Heart left ventricle (tissue), 16 donors: ENCODE measurements around the gene GLB1L. TPM values are rescaled to one million over a fixed set of nuclear protein-coding genes. Genes with fewer than 3 reads are reported as not detected.
A peak's percentile ranks its signal among the peaks of the same experiment; 100 is the strongest.

Experiments
- ATAC-seq, 4 donors: fragments of 200-7000 bp; cut with Tn5 transposase; one replicate each; pipeline ENCODE4 v1.9.1; 2020 to 2022; ENCODE audit warnings: moderate library complexity in 4 of 4, mild to moderate bottlenecking in 3 of 4, moderate number of reproducible peaks in 1 of 4
- DNase-seq, 5 donors: peaks; one replicate each; pipeline ENCODE4 v3.0.0-alpha.2; 2020
- H3K27ac ChIP-seq, 12 donors: fragments of 200-600 bp; sonication (generic) in 4 of 12; one replicate each; pipeline versions ENCODE4 v1.5.0 to v1.8.0; 2016 to 2022; ENCODE audit warnings: mild to moderate bottlenecking in 2 of 12
- H3K27me3 ChIP-seq, 9 donors: fragments of 200-600 bp; sonication (generic) in 2 of 9; one replicate each; pipeline versions ENCODE4 v1.5.1 to v1.8.0; 2016 to 2022; ENCODE audit warnings: mild to moderate bottlenecking in 3 of 9
- H3K36me3 ChIP-seq, 9 donors: fragments of 200-600 bp; sonication (generic) in 2 of 9; one replicate each; pipeline versions ENCODE4 v1.5.0 to v1.8.0; 2018 to 2022; ENCODE audit warnings: mild to moderate bottlenecking in 2 of 9
- H3K4me1 ChIP-seq, 12 donors: fragments of 200-600 bp; sonication (generic) in 4 of 12; one replicate each; pipeline versions ENCODE4 v1.5.0 to v1.8.0; 2016 to 2022; ENCODE audit warnings: mild to moderate bottlenecking in 3 of 12
- H3K4me3 ChIP-seq, 12 donors: fragments of 200-600 bp; sonication (generic) in 4 of 12; one replicate each; pipeline versions ENCODE4 v1.5.0 to v1.8.0; 2017 to 2022; ENCODE audit warnings: mild to moderate bottlenecking in 9 of 12, moderate library complexity in 4 of 12
- H3K9me3 ChIP-seq, 12 donors: fragments of 200-600 bp; sonication (generic) in 4 of 12; one replicate each; pipeline versions ENCODE4 v1.5.0 to v1.8.0; 2016 to 2022; ENCODE audit warnings: mild to moderate bottlenecking in 1 of 12
- POLR2A ChIP-seq, 2 donors: fragments of 450-650 bp; IDR thresholded peaks; one replicate each; pipeline ENCODE4 v1.6.1; 2017; ENCODE audit warnings: antibody characterized with exemption in 2 of 2, mild to moderate bottlenecking in 2 of 2, moderate library complexity in 2 of 2
- WGBS, 4 donors: extraction: QIAGEN DNeasy Blood & Tissue Kit in 2 of 4; methylation state at CpG; one replicate each; pipeline versions ENCODE4 v1.1.5 to v1.1.7; 2013 to 2018; 5-methylcytosine and 5-hydroxymethylcytosine counted together
- intact Hi-C, 10 donors: fragments of 100-400 bp; cut with DNase I; formaldehyde crosslinking; loops; one replicate each; pipeline versions ENCODE4 v1.11.1 to v1.14.2; 2022
- long read RNA-seq, 3 donors: library from polyadenylated mRNA; unstranded; transcript quantifications; one replicate each; pipeline ENCODE4 v2.0.0, GENCODE V29; 2020 to 2021
- polyA plus RNA-seq, 2 donors: library from polyadenylated mRNA; stranded (reverse); fragments of 200-250 nt; gene quantifications; one replicate each; pipeline ENCODE4 v1.2.3, GENCODE V29; 2013
- total RNA-seq, 9 donors: library from RNA; depleted of rRNA in 2 of 9; stranded (reverse); fragments of >200 nt in 2 of 9; fragmentation: NEBNext Ultra II Directional in 3 of 9; extraction: Animal tissue kit (Norgen Biotek cat#: 25700) in 3 of 9; gene quantifications; one replicate each; pipeline versions ENCODE4 v1.1.0 to v1.2.4, GENCODE V29; 2016 to 2023
- TF ChIP-seq, protein P1 (sequence below), 12 donors: fragments of 200-600 bp; sonication (generic) in 4 of 12; IDR thresholded peaks; one replicate each; pipeline versions ENCODE4 v1.5.0 to v1.8.0; 2018 to 2022; ENCODE audit warnings: antibody characterized with exemption in 12 of 12, mild to moderate bottlenecking in 5 of 12
- donor health status: ischemic (EF 13 %, LVEDD 7.1; RV severe dilation, severe dysfunction).
- donor health status: healthy with polysubstance abuse.
- donor health status: DM: no; HTN: yes; CAD: no.
- donor health status: DM: no; HTN: no; CAD: no.
- donor health status: ischemic (EF 25% LVEDD 6.9; RV normal size, moderate dysfunction).
- donor health status: ischemic (EF 25% LVEDD 5.7; RV mildly dilated, moderate dysfunction).
- donor health status: healthy.
- donor health status: DM: yes; HTN: yes; CAD: no.
- donor health status: ischemic (EF 35%, LVEDD 5.7; RV mildly dilated, moderate dysfunction).
- donor health status: nonischemic (EF 11% LVEDD 7.7; RV severe dilation, severe dysfunction).
- donor health status: DM: yes; HTN: yes; CAD: no.
- donor health status: PGD.
- donor health status: ischemic (EF 29% LVEDD 5.4; RV normal size, mild dysfunction).
- donor health status: nonischemic (EF 23%, LVEDD 6.1; RV moderate dilation, normal function).

GLB1L gene
- total RNA-seq (1 to 10 TPM; 1.6 to 7.9 (median 2.5) TPM), polyA plus RNA-seq (1 to 10 TPM; 1.3 to 1.8 TPM)
- long read RNA-seq, donor 1, partial matches to known transcripts: 0 of 1 reads
- long read RNA-seq, donor 1, other reads (novel, unspliced or antisense): 0 of 1 reads
- long read RNA-seq, donor 2, partial matches to known transcripts: 1 of 3 reads
- long read RNA-seq, donor 2, other reads (novel, unspliced or antisense): 0 of 3 reads
- long read RNA-seq, donor 3, partial matches to known transcripts: 0 of 1 reads
- long read RNA-seq, donor 3, other reads (novel, unspliced or antisense): 1 of 1 reads

DNA sequence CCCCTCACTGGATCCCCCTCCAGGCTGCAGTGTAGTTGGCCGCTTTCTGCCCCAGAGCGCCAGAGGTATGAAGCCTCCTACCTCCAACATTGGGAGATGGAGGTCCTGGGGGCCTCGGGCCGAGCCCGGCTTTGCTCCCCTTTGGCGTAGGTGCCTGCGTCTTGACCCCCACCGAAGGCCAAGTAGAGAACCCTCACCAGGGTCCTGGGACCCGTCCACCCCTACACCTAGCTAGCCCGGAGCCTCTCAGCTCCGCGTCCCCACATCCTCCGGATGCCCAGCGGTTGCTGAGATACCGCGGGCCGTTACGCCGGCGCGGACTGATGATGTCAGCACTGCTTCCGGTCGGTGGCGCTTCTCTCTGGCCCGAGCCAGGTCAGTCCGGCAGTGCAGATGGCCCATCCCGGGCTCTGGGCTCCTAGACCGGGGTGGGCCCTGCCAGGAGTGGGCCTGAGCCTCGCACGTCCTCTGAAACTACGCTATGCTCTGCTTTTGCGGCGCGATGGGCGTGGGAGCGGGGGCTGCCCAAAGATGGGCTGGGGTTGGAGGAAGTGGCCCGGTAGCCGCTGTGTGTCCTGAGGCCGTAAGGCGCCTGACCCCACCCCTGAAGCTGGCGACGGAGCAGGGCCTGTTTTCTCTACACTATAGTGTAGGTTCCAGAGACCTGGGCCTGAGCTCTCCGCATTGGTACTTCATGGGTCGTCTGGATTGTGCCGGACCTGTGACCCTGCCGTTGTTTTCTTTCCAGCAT is at the start of gene GLB1L, which contains the start of gene STK16:
TSS of gene GLB1L (minus strand) at position 297 of the 751 bp plus-strand sequence. CDS start 1,871 bp downstream, outside the sequence.
TSS of gene STK16 (plus strand) at position 332 of the 751 bp plus-strand sequence. CDS start 521 bp downstream, outside the sequence.
- peaks cover 6 to 54% (median 33%) of the 10 kb centered on the region in 12 donors for H3K4me1 ChIP-seq
- intact Hi-C loops: loop anchor here in 4 of 10 donors (1.0 to 10.0 kb wide), 4 partner anchors 16 to 49 kb away; partner anchors contain the start of genes ANKZF1 (in 1 of the 4), ATG9A (in 1 of the 4) and DNAJB2 (in 1 of the 4)

GRCh38 chr2:219294356-219295351 is 49.4 kb upstream of the GLB1L start:
- no peaks in the 10 kb centered on the region for H3K36me3 ChIP-seq
- H3K4me3 ChIP-seq: peak overlapping the region; percentile 22 to 77 (median 64)
- peak overlapping the region; percentile 11 to 93 (median 78) for H3K27ac ChIP-seq
- 6 to 12% (median 8%) methylated on average over 38 to 67 of the region's 67 CpGs for WGBS, 4 donors
- intact Hi-C loops: loop anchor here (1.0 to 10.0 kb wide), 17 partner anchors 15 to 240 kb away; partner anchors contain the start of genes NHEJ1 (in 8 of the 10), CNPPD1 (in 4 of the 10), RETREG2 (in 4 of the 10) and DNAJB2 (in 3 of the 10)
- peak in 1 of 2 donors; percentile 66 for TF ChIP-seq POLR2A (IDR thresholded peaks at IDR 0.05)
- TF ChIP-seq, protein P1, sequence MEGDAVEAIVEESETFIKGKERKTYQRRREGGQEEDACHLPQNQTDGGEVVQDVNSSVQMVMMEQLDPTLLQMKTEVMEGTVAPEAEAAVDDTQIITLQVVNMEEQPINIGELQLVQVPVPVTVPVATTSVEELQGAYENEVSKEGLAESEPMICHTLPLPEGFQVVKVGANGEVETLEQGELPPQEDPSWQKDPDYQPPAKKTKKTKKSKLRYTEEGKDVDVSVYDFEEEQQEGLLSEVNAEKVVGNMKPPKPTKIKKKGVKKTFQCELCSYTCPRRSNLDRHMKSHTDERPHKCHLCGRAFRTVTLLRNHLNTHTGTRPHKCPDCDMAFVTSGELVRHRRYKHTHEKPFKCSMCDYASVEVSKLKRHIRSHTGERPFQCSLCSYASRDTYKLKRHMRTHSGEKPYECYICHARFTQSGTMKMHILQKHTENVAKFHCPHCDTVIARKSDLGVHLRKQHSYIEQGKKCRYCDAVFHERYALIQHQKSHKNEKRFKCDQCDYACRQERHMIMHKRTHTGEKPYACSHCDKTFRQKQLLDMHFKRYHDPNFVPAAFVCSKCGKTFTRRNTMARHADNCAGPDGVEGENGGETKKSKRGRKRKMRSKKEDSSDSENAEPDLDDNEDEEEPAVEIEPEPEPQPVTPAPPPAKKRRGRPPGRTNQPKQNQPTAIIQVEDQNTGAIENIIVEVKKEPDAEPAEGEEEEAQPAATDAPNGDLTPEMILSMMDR (IDR thresholded peaks at IDR 0.05): peak in 11 of 12 donors; percentile 99 to 100 (median 100)
- DNase-seq: peak; percentile 83 to 93 (median 89)
- peak; percentile 48 to 92 (median 89) for ATAC-seq
- H3K9me3 ChIP-seq: no peaks in the 10 kb centered on the region
- H3K4me1 ChIP-seq: peaks cover 0 to 24% (median 11%) of the 10 kb centered on the region in 12 donors
- H3K27me3 ChIP-seq: peaks cover 0 to 8% (median 0%) of the 10 kb centered on the region in 9 donors

More for the DNA sequence above, at the start of gene GLB1L, which contains the start of gene STK16:
- TF ChIP-seq, protein P1 (IDR thresholded peaks at IDR 0.05): no peak
- peak in 1 of 2 donors; percentile 80 for TF ChIP-seq POLR2A (IDR thresholded peaks at IDR 0.05)
- no peaks in the 10 kb centered on the region for H3K27me3 ChIP-seq
- peak within 1 kb of the TSS; percentile 77 to 98 (median 93) for H3K27ac ChIP-seq
- H3K36me3 ChIP-seq: peaks cover 0 to 30% (median 20%) of the 10 kb centered on the region in 9 donors
- ATAC-seq (peak; percentile 85 to 95 (median 95)), DNase-seq (peak; percentile 94 to 97 (median 95))
- H3K4me3 ChIP-seq: peak within 1 kb of the TSS; percentile 67 to 95 (median 84)
- 0 to 1% (median 0%) methylated on average over 23 to 46 of the region's 46 CpGs for WGBS, 4 donors
- no peaks in the 10 kb centered on the region for H3K9me3 ChIP-seq

DNA sequence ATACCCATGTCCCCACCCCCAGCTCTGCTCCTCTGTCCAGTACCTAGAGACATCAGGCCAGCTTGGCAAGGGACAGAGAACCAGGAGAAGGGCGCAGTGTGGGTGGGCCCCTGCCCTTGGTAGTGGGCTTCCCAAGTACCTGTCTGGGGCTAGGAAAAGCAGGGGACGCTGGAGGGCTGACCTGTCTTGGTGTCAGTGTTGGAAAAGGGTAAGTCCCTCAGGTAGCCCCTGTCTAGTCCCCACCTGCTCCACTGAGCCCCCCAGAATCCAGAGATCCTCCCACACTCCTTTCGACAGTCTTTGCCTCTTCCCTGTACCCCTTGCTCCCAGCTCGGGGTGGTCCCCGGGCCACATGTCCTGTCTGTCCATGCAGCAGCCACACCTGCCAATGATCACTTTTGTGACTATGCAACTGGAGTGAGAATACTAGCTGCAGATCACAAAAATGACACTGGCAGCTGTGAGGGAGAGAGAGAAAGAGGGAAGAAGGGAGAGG is 48.5 kb upstream of the GLB1L start:
- intact Hi-C loops: loop anchor here in 9 of 10 donors (1.0 to 10.0 kb wide), 14 partner anchors 14 to 239 kb away; partner anchors contain the start of genes NHEJ1 (in 4 of the 9), DNAJB2 (in 3 of the 9), DNPEP (in 2 of the 9) and GLB1L (in 2 of the 9)

More for the DNA sequence above, 48.5 kb upstream of the GLB1L start:
- H3K27ac ChIP-seq: peak overlapping the region in 5 of 12 donors; percentile 75 to 93 (median 88)
- no peaks in the 10 kb centered on the region for H3K27me3 ChIP-seq
- H3K9me3 ChIP-seq: no peaks in the 10 kb centered on the region
- DNase-seq (peak in 1 of 5 donors; percentile 19), ATAC-seq (no peak)
- H3K4me1 ChIP-seq: peaks cover 0 to 25% (median 13%) of the 10 kb centered on the region in 12 donors
- TF ChIP-seq, protein P1 (IDR thresholded peaks at IDR 0.05): no peak
- TF ChIP-seq POLR2A (IDR thresholded peaks at IDR 0.05): no peak
- peak overlapping the region in 1 of 12 donors; percentile 67 for H3K4me3 ChIP-seq
- WGBS, 4 donors: 84 to 93% (median 92%) methylated on average over 4 to 5 of the region's 5 CpGs
- H3K36me3 ChIP-seq: no peaks in the 10 kb centered on the region
